Measurements from ENCODE around the gene TUBB. TPM values are rescaled to one million over a fixed set of nuclear protein-coding genes. Genes with fewer than 3 reads are reported as not detected.

TUBB gene
- polyA plus RNA-seq, 2 of the 4 experiments (the other 2 are of a cell fraction): 691 to 1,044 TPM

GRCh38 chr6:30676660-30677285 is 43.4 kb upstream of the TUBB start:
- DNase-seq (ENCODE audit: low read depth in 1 of 2, low spot score in 1 of 2) (no peak), ATAC-seq (no peak), FAIRE-seq (no peak)
- peaks cover 20% of the 10 kb centered on the region for H3K4me1 ChIP-seq
- no peaks in the 10 kb centered on the region for H3K9me3 ChIP-seq
- H3K4me2 ChIP-seq: no peak overlapping the region
- TF ChIP-seq KDM1A (IDR thresholded peaks at IDR 0.05; ENCODE audit: low read depth): no peak
- TF ChIP-seq CBX8 (IDR thresholded peaks at IDR 0.05): no peak
- POLR2A ChIA-PET: interaction anchor here (0.6 kb wide), 1 partner anchor 18 kb away, joined by 4 read pairs; no protein-coding TSS in a partner anchor
- H3K4me3 ChIP-seq: no peak overlapping the region
- WGBS (ENCODE audit: missing lambda C conversion rate): 86% methylated on average over 8 of the region's 10 CpGs
- CTCF ChIA-PET: interaction anchor here (0.9 to 17.1 kb wide), 3 partner anchors 13 to 403 kb away, joined by 3 to 539 read pairs (median 84); partner anchors contain the start of genes MDC1, NRM and TUBB
- no peak overlapping the region for H3K27ac ChIP-seq

GRCh38 chr6:30678964-30679726 is 41.0 kb upstream of the TUBB start:
- Histone ChIP-seq H3K9me3 (no peaks in the 10 kb centered on the region), H3K4me2 (peak overlapping the region; percentile 67), H3K4me3 (0 out of 3 replicates have a peak overlapping the region, but pooled peaks have one; percentile 19), H3K27ac (peak overlapping the region; percentile 59 to 87), H3K4me1 (peaks cover 37% of the 10 kb centered on the region)
- TF ChIP-seq USF2 (IDR thresholded peaks at IDR 0.05) (no peak), RAD21 (conservative IDR thresholded peaks at IDR 0.05 in 1 of 2, IDR thresholded peaks at IDR 0.05 in 1 of 2) (peak; percentile 89 to 90), CTCF (IDR thresholded peaks at IDR 0.05) (peak; percentile 85), FOSL2 (IDR thresholded peaks at IDR 0.05) (no peak), FOSL2 (CRISPR knock-in tag; IDR thresholded peaks at IDR 0.05) (no peak), CBX8 (IDR thresholded peaks at IDR 0.05) (no peak), POLR2AphosphoS2 (conservative IDR thresholded peaks at IDR 0.05; ENCODE audit: low read length) (no peak), BHLHE40 (IDR thresholded peaks at IDR 0.05; ENCODE audit: low read depth, low read length) (no peak), EP300 (IDR thresholded peaks at IDR 0.05) (no peak), CHD2 (IDR thresholded peaks at IDR 0.05; ENCODE audit: low read length, partially characterized antibody) (no peak), JUN (IDR thresholded peaks at IDR 0.05) (no peak), HDAC2 (IDR thresholded peaks at IDR 0.05) (no peak), HOXB13 (CRISPR knock-in tag; IDR thresholded peaks at IDR 0.05; ENCODE audit: low read depth) (no peak), SMC3 (IDR thresholded peaks at IDR 0.05) (peak; percentile 89)
- DNase-seq (ENCODE audit: low read depth in 1 of 2, low spot score in 1 of 2) (peak; percentile 67 to 76), FAIRE-seq (no peak), ATAC-seq (peak; percentile 80 to 88; a peak in 5 of 6 replicates)
- WGBS (ENCODE audit: missing lambda C conversion rate): 10% methylated on average over 12 of the region's 31 CpGs
- ChIA-PET CTCF (interaction anchor here (0.6 to 17.1 kb wide), 47 partner anchors 10 to 455 kb away, joined by 3 to 539 read pairs (median 4); partner anchors contain the start of genes ATAT1, FLOT1, MDC1 and NRM), POLR2A (interaction anchor here (1.0 to 1.6 kb wide), 6 partner anchors 38 to 206 kb away, joined by 3 to 12 read pairs (median 5); partner anchors contain the start of genes DDR1, FLOT1, MDC1 and TUBB)

- POLR2A ChIA-PET: interaction anchor here (0.7 to 1.6 kb wide), 5 partner anchors 37 to 68 kb away, joined by 4 to 12 read pairs (median 5); partner anchors contain the start of genes FLOT1, MDC1 and TUBB
- no peak for DNase-seq (ENCODE audit: low read depth in 1 of 2, low spot score in 1 of 2)
- FAIRE-seq: no peak
- WGBS (ENCODE audit: missing lambda C conversion rate): 80% methylated on average over 7 of the region's 7 CpGs
- CTCF ChIA-PET: interaction anchor here (0.7 to 17.1 kb wide), 15 partner anchors 10 to 400 kb away, joined by 3 to 539 read pairs (median 7); partner anchors contain the start of genes FLOT1, MDC1, NRM and TUBB
- ATAC-seq: no peak
- peaks cover 44% of the 10 kb centered on the region for H3K4me1 ChIP-seq
- H3K9me3 ChIP-seq: no peaks in the 10 kb centered on the region
- H3K27ac ChIP-seq: peak overlapping the region; percentile 59 to 87
- H3K4me3 ChIP-seq: 0 out of 3 replicates have a peak overlapping the region, but pooled peaks have one; percentile 19
- H3K4me2 ChIP-seq: peak overlapping the region; percentile 67
- TF ChIP-seq CBX2 (IDR thresholded peaks at IDR 0.05; ENCODE audit: borderline replicate concordance, low read depth) (no peak), NPAS2 (CRISPR knock-in tag; IDR thresholded peaks at IDR 0.05; ENCODE audit: borderline replicate concordance) (no peak), FOSB (CRISPR knock-in tag; IDR thresholded peaks at IDR 0.05) (no peak), POLR2A (IDR thresholded peaks at IDR 0.05; ENCODE audit: low read length) (no peak), JUN (IDR thresholded peaks at IDR 0.05) (no peak), MAX (IDR thresholded peaks at IDR 0.05) (no peak), CHD2 (IDR thresholded peaks at IDR 0.05; ENCODE audit: low read length, partially characterized antibody) (no peak), ATOH8 (CRISPR knock-in tag; IDR thresholded peaks at IDR 0.05; ENCODE audit: low read depth) (no peak), HOXB5 (CRISPR knock-in tag; IDR thresholded peaks at IDR 0.05) (no peak), HOXA7 (CRISPR knock-in tag; IDR thresholded peaks at IDR 0.05) (no peak), HMGXB4 (CRISPR knock-in tag; IDR thresholded peaks at IDR 0.05; ENCODE audit: borderline replicate concordance) (no peak), TP53 (CRISPR knock-in tag; IDR thresholded peaks at IDR 0.05) (no peak)
Observed at GRCh38 chr6:30679765-30680535, 40.2 kb upstream of the TUBB start.

Measured in A549 (cell line).